HEK293 (cell line): ENCODE results near the gene COL1A2.

Experiments
- HOXD13 ChIP-seq: sonication (generic); formaldehyde crosslinking; IDR thresholded peaks from 2 replicates; pipeline ENCODE4 v1.8.0; 2022; ENCODE audit warnings: missing genetic modification reagents, borderline replicate concordance
- SP2 ChIP-seq: fragments of 450-650 bp; formaldehyde crosslinking; IDR thresholded peaks from 2 replicates; pipeline ENCODE4 v1.5.1; 2016; ENCODE audit warnings: missing biosample characterization, missing genetic modification characterization
- ZBTB20 ChIP-seq: fragments of 450-650 bp; formaldehyde crosslinking; IDR thresholded peaks from 2 replicates; pipeline ENCODE4 v1.5.1; 2016; ENCODE audit warnings: missing biosample characterization, missing genetic modification characterization
- ZBTB8A ChIP-seq: fragments of 450-650 bp; formaldehyde crosslinking; IDR thresholded peaks from 2 replicates; pipeline ENCODE4 v1.5.1; 2016; ENCODE audit warnings: missing biosample characterization, missing genetic modification characterization
- ZNF23 ChIP-seq: fragments of 450-650 bp; formaldehyde crosslinking; IDR thresholded peaks from 2 replicates; pipeline ENCODE4 v1.5.1; 2016; ENCODE audit warnings: missing biosample characterization, missing genetic modification characterization, borderline replicate concordance
- ZNF324 ChIP-seq: fragments of 450-650 bp; formaldehyde crosslinking; IDR thresholded peaks from 2 replicates; pipeline ENCODE4 v1.5.1; 2016; ENCODE audit warnings: missing biosample characterization, missing genetic modification characterization
- ZNF350 ChIP-seq: fragments of 450-650 bp; formaldehyde crosslinking; IDR thresholded peaks from 2 replicates; pipeline ENCODE4 v1.5.0; 2017; ENCODE audit warnings: missing biosample characterization, mild to moderate bottlenecking, missing genetic modification characterization
- ZNF707 ChIP-seq: fragments of 450-650 bp; formaldehyde crosslinking; IDR thresholded peaks from 2 replicates; pipeline ENCODE4 v1.5.1; 2016; ENCODE audit warnings: missing biosample characterization, missing genetic modification characterization
- ZNF768 ChIP-seq: fragments of 450-650 bp; formaldehyde crosslinking; IDR thresholded peaks from 2 replicates; pipeline ENCODE4 v1.5.1; 2018; ENCODE audit warnings: missing biosample characterization, mild to moderate bottlenecking, missing genetic modification characterization
- TF ChIP-seq, protein P1 (sequence below): fragments of 450-650 bp; formaldehyde crosslinking; IDR thresholded peaks from 2 replicates; pipeline ENCODE4 v1.5.1; 2016; ENCODE audit warnings: missing biosample characterization, missing genetic modification characterization
- TF ChIP-seq, protein P2 (sequence below): fragments of 450-650 bp; IDR thresholded peaks from 2 replicates; pipeline ENCODE4 v1.5.1; 2018; ENCODE audit warnings: missing biosample characterization, missing genetic modification characterization

DNA sequence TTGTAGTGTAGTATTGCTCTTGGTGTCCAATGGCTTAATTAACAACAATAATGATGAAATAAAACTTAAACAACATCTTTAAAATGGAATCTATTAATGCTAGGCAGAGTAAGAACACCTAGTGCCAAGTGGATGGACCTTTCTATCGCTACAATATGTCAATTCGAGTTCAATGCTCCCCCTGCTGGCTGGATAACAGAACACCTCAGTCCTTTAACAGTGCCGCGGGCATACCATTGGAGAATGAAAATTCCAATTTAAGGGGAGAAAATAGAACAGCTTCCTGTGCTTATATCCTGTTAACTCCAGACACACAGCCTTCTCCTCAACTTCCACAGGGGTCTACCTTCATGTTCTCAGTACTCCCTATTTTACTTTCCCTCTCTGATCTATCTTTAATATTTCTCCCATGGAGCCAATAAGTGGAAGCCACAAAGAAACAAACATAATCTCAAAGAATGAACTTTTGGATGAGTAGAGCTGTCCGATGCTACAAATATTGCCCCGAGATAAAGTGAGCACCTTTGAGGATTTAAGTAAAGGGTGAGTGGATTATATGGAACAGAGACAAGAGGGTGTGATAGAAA lies 41.4 kb downstream of the COL1A2 start:
- TF ChIP-seq, protein P1, sequence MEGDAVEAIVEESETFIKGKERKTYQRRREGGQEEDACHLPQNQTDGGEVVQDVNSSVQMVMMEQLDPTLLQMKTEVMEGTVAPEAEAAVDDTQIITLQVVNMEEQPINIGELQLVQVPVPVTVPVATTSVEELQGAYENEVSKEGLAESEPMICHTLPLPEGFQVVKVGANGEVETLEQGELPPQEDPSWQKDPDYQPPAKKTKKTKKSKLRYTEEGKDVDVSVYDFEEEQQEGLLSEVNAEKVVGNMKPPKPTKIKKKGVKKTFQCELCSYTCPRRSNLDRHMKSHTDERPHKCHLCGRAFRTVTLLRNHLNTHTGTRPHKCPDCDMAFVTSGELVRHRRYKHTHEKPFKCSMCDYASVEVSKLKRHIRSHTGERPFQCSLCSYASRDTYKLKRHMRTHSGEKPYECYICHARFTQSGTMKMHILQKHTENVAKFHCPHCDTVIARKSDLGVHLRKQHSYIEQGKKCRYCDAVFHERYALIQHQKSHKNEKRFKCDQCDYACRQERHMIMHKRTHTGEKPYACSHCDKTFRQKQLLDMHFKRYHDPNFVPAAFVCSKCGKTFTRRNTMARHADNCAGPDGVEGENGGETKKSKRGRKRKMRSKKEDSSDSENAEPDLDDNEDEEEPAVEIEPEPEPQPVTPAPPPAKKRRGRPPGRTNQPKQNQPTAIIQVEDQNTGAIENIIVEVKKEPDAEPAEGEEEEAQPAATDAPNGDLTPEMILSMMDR (tag by site-specific recombination): peak; percentile 21; the same call in 1 of the 2 replicates
- TF ChIP-seq SP2 (no peak), ZNF768 (no peak), ZNF324 (tag by site-specific recombination) (no peak), ZNF707 (tag by site-specific recombination) (no peak), ZNF23 (tag by site-specific recombination) (no peak), ZBTB8A (tag by site-specific recombination) (no peak), ZBTB20 (tag by site-specific recombination) (no peak), ZNF350 (tag by site-specific recombination) (no peak), HOXD13 (CRISPR knock-in tag) (no peak)
- TF ChIP-seq, protein P2, sequence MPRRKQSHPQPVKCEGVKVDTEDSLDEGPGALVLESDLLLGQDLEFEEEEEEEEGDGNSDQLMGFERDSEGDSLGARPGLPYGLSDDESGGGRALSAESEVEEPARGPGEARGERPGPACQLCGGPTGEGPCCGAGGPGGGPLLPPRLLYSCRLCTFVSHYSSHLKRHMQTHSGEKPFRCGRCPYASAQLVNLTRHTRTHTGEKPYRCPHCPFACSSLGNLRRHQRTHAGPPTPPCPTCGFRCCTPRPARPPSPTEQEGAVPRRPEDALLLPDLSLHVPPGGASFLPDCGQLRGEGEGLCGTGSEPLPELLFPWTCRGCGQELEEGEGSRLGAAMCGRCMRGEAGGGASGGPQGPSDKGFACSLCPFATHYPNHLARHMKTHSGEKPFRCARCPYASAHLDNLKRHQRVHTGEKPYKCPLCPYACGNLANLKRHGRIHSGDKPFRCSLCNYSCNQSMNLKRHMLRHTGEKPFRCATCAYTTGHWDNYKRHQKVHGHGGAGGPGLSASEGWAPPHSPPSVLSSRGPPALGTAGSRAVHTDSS (tag by site-specific recombination): no peak
